GM23338 (cell line): ENCODE measurements around the gene SLC9A4. TPM values are rescaled to one million over a fixed set of nuclear protein-coding genes. Genes with fewer than 3 reads are reported as not detected.

Source experiments
- ATAC-seq: fragments of 200-7000 bp; cut with Tn5 transposase; 3 replicates; pipeline ENCODE4 v1.9.1; 2020
- DNase-seq: peaks from one replicate; pipeline ENCODE4 v3.0.0-alpha.2; 2015; ENCODE audit warnings: low spot score
- H2AFZ ChIP-seq: fragments of 200-600 bp; sonication (generic); 2 replicates; pipeline ENCODE4 v1.8.0; 2016; ENCODE audit warnings: antibody characterized with exemption, mild to moderate bottlenecking, moderate library complexity
- H3F3A ChIP-seq: fragments of 200-600 bp; sonication (generic); replicated peaks from 2 replicates; pipeline ENCODE4 v1.8.0; 2017; ENCODE audit warnings: antibody characterized with exemption, mixed run types, low read depth
- H3K27ac ChIP-seq: fragments of 200-600 bp; sonication (generic); 2 replicates; pipeline ENCODE4 v1.6.1; 2016; ENCODE audit warnings: low read depth
- H3K27me3 ChIP-seq: fragments of 200-600 bp; sonication (generic); 2 replicates; pipeline ENCODE4 v1.8.0; 2016; ENCODE audit warnings: mild to moderate bottlenecking, mixed run types, moderate library complexity; ENCODE audit not compliant: insufficient read depth
- H3K36me3 ChIP-seq: fragments of 200-600 bp; sonication (generic); 2 replicates; pipeline ENCODE4 v1.8.0; 2016; ENCODE audit warnings: mild to moderate bottlenecking; ENCODE audit not compliant: insufficient read depth
- H3K4me1 ChIP-seq: fragments of 200-600 bp; sonication (generic); 2 replicates; pipeline ENCODE4 v1.8.0; 2016; ENCODE audit warnings: mild to moderate bottlenecking, moderate library complexity; ENCODE audit not compliant: insufficient read depth
- H3K4me2 ChIP-seq: fragments of 200-600 bp; sonication (generic); 2 replicates; pipeline ENCODE4 v1.7.1; 2017; ENCODE audit warnings: mixed run types
- H3K4me3 ChIP-seq: fragments of 200-600 bp; sonication (generic); 2 replicates; pipeline ENCODE4 v1.6.1; 2016; ENCODE audit warnings: mixed run types
- H3K79me2 ChIP-seq: fragments of 200-600 bp; sonication (generic); replicated peaks from 2 replicates; pipeline ENCODE4 v1.8.0; 2017; ENCODE audit warnings: mild to moderate bottlenecking; ENCODE audit not compliant: insufficient read depth
- H3K9me2 ChIP-seq: fragments of 200-600 bp; sonication (generic); 2 replicates; pipeline ENCODE4 v1.8.0; 2017; ENCODE audit not compliant: insufficient read depth
- H4K20me1 ChIP-seq: fragments of 200-600 bp; sonication (generic); replicated peaks from 2 replicates; pipeline ENCODE4 v1.8.0; 2017; ENCODE audit warnings: mild to moderate bottlenecking; ENCODE audit not compliant: insufficient read depth
- H3K27ac Mint-ChIP-seq: 2 replicates; pipeline ENCODE4 v1.8.0; 2020; ENCODE audit warnings: inconsistent platforms, mild to moderate bottlenecking, moderate library complexity, mixed read lengths
- H3K27me3 Mint-ChIP-seq: 3 replicates; pipeline ENCODE4 v1.8.0; 2022; ENCODE audit warnings: low read depth, mild to moderate bottlenecking, moderate library complexity, mixed read lengths, inconsistent platforms; ENCODE audit not compliant: insufficient read depth, poor library complexity
- H3K36me3 Mint-ChIP-seq: 3 replicates; pipeline ENCODE4 v1.8.0; 2021; ENCODE audit warnings: low read depth, mild to moderate bottlenecking, inconsistent platforms, moderate library complexity, mixed read lengths
- H3K4me1 Mint-ChIP-seq: 3 replicates; pipeline ENCODE4 v1.8.0; 2020; ENCODE audit warnings: mild to moderate bottlenecking, inconsistent platforms, mixed read lengths
- H3K4me3 Mint-ChIP-seq: 3 replicates; pipeline ENCODE4 v1.8.0; 2021; ENCODE audit warnings: moderate library complexity, mild to moderate bottlenecking, inconsistent platforms, mixed read lengths
- H3K9me3 Mint-ChIP-seq: 3 replicates; pipeline ENCODE4 v1.8.0; 2020; ENCODE audit warnings: moderate library complexity, mild to moderate bottlenecking, inconsistent platforms, mixed read lengths
- CREB1 ChIP-seq: fragments of 250-450 bp; sonication (Bioruptor Pico); IDR thresholded peaks from 2 replicates; pipeline ENCODE4 v1.5.0; 2020; ENCODE audit warnings: low read depth, mild to moderate bottlenecking, moderate library complexity
- ETS1 ChIP-seq: IDR thresholded peaks from 2 replicates; pipeline ENCODE4 v1.6.1; 2016; ENCODE audit warnings: antibody characterized with exemption
- EZH2 ChIP-seq: fragments of 200-600 bp; sonication (generic); IDR thresholded peaks from one replicate; pipeline ENCODE4 v1.8.0; 2017; ENCODE audit warnings: antibody characterized with exemption, mild to moderate bottlenecking, low read depth; ENCODE audit not compliant: unreplicated experiment
- EZH2phosphoT487 ChIP-seq: fragments of 200-600 bp; sonication (generic); IDR thresholded peaks from one replicate; pipeline ENCODE4 v1.8.1; 2018; ENCODE audit warnings: antibody characterized with exemption; ENCODE audit not compliant: unreplicated experiment
- JUNB ChIP-seq: IDR thresholded peaks from one replicate; pipeline ENCODE4 v1.6.1; 2016; ENCODE audit warnings: antibody characterized with exemption; ENCODE audit not compliant: unreplicated experiment
- NANOG ChIP-seq: IDR thresholded peaks from 2 replicates; pipeline ENCODE4 v1.6.1; 2016; ENCODE audit warnings: antibody characterized with exemption, borderline replicate concordance
- POLR2AphosphoS5 ChIP-seq: IDR thresholded peaks from 2 replicates; pipeline ENCODE4 v1.6.1; 2016; ENCODE audit warnings: antibody characterized with exemption, low read depth
- REST ChIP-seq: IDR thresholded peaks from one replicate; pipeline ENCODE4 v1.6.1; 2018; ENCODE audit warnings: antibody characterized with exemption; ENCODE audit not compliant: unreplicated experiment
- STAT1 ChIP-seq: IDR thresholded peaks from one replicate; pipeline ENCODE4 v1.6.1; 2016; ENCODE audit warnings: antibody characterized with exemption; ENCODE audit not compliant: unreplicated experiment
- ZNF114 ChIP-seq: fragments of 250-450 bp; sonication (Bioruptor Pico); IDR thresholded peaks from 2 replicates; pipeline ENCODE4 v1.5.0; 2020; ENCODE audit warnings: mild to moderate bottlenecking, moderate library complexity
- ZNF331 ChIP-seq: fragments of 250-450 bp; sonication (Bioruptor Pico); IDR thresholded peaks from 2 replicates; pipeline ENCODE4 v1.5.0; 2020; ENCODE audit warnings: low read depth, mild to moderate bottlenecking, moderate library complexity
- ZNF462 ChIP-seq: fragments of 250-450 bp; sonication (Bioruptor Pico); IDR thresholded peaks from 2 replicates; pipeline ENCODE4 v1.5.0; 2020; ENCODE audit warnings: mild to moderate bottlenecking, moderate library complexity
- polyA plus RNA-seq: library from polyadenylated mRNA; unstranded; fragments of >200 nt; fragmentation: Nextera tagmentation; extraction: Ambion mirVana; gene quantifications from 2 replicates; pipeline ENCODE4 v1.2.1, GENCODE V29; 2016
- total RNA-seq: library from RNA; depleted of rRNA; stranded (reverse); fragments of >200 nt; shearing (Covaris generic); gene quantifications from 2 replicates; pipeline ENCODE4 v1.2.3, GENCODE V29; 2014
- TF ChIP-seq, protein P1 (sequence below), 2 experiments: fragments of 200-600 bp in 1 of 2; sonication (generic) in 1 of 2; conservative IDR thresholded peaks; 2 replicates each; pipeline versions ENCODE4 v1.5.1 to v1.6.1; 2016 to 2017; ENCODE audit warnings: antibody characterized with exemption in 2 of 2, low read depth in 2 of 2, mild to moderate bottlenecking in 2 of 2, moderate library complexity in 1 of 2

Gene SLC9A4
- total and polyA plus RNA-seq, 2 experiments from 2014 or later, result not detected

GRCh38 chr2:102514061-102514785 is 41.2 kb downstream of the SLC9A4 start:
- Histone ChIP-seq H3K27ac (no peak overlapping the region), H3K4me1 (0 out of 2 replicates have a peak, but pooled peaks cover 6% of the 10 kb centered on the region)

More at GRCh38 chr2:102514061-102514785, 41.2 kb downstream of the SLC9A4 start:
- no peaks in the 10 kb centered on the region for H4K20me1 ChIP-seq
- H3K36me3 Mint-ChIP-seq, result no peaks in the 10 kb centered on the region; the same call in 2 of the 3 replicates
- no peaks in the 10 kb centered on the region for H3F3A ChIP-seq
- peaks cover 2% of the 10 kb centered on the region for H3K27me3 Mint-ChIP-seq
- no peaks in the 10 kb centered on the region for H3K79me2 ChIP-seq
- peaks cover 25% of the 10 kb centered on the region; the same call in 1 of the 2 replicates for H3K9me2 ChIP-seq
- TF ChIP-seq ZNF331 (CRISPR knock-in tag) (no peak), STAT1 (no peak), EZH2 (no peak), ZNF462 (CRISPR knock-in tag) (no peak), REST (no peak), EZH2phosphoT487 (no peak), ZNF114 (no peak), NANOG (no peak), POLR2AphosphoS5 (no peak), ETS1 (no peak), CREB1 (CRISPR knock-in tag) (no peak), JUNB (no peak)
- TF ChIP-seq, protein P1, sequence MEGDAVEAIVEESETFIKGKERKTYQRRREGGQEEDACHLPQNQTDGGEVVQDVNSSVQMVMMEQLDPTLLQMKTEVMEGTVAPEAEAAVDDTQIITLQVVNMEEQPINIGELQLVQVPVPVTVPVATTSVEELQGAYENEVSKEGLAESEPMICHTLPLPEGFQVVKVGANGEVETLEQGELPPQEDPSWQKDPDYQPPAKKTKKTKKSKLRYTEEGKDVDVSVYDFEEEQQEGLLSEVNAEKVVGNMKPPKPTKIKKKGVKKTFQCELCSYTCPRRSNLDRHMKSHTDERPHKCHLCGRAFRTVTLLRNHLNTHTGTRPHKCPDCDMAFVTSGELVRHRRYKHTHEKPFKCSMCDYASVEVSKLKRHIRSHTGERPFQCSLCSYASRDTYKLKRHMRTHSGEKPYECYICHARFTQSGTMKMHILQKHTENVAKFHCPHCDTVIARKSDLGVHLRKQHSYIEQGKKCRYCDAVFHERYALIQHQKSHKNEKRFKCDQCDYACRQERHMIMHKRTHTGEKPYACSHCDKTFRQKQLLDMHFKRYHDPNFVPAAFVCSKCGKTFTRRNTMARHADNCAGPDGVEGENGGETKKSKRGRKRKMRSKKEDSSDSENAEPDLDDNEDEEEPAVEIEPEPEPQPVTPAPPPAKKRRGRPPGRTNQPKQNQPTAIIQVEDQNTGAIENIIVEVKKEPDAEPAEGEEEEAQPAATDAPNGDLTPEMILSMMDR (conservative IDR thresholded peaks at IDR 0.05; ENCODE audit: low read depth in 2 of 2), result no peak
- H3K4me3 Mint-ChIP-seq, result no peak overlapping the region
- H3K9me3 Mint-ChIP-seq, result peaks cover 3% of the 10 kb centered on the region; the same call in 2 of the 3 replicates
- no peaks in the 10 kb centered on the region for H3K27me3 ChIP-seq
- no peak overlapping the region for H3K4me3 ChIP-seq
- H2AFZ ChIP-seq, result peak overlapping the region; percentile 61; the same call in 1 of the 2 replicates
- no peak overlapping the region for H3K4me2 ChIP-seq
- DNase-seq (peak; percentile 14), ATAC-seq (no peak)
- no peaks in the 10 kb centered on the region for H3K36me3 ChIP-seq
- peaks cover 12% of the 10 kb centered on the region; the same call in 2 of the 3 replicates for H3K4me1 Mint-ChIP-seq
- no peak overlapping the region for H3K27ac Mint-ChIP-seq
